KOPT-K1 (cell line): Measurements from ENCODE around the gene AZGP1.
"Not testable (repeated sequence)": the region's sequence is repeated elsewhere in the genome, so short reads cannot be mapped to it uniquely, and the experiment has no call there.

Experiments used
- H3K27ac ChIP-seq: fragments of 200-600 bp; sonication (generic); 2 replicates; pipeline ENCODE4 v1.5.1; 2016; ENCODE audit warnings: antibody characterized with exemption, mild to moderate bottlenecking, low read depth, low read length; ENCODE audit not compliant: poor library complexity, severe bottlenecking
- H3K36me3 ChIP-seq: fragments of 200-600 bp; sonication (generic); 2 replicates; pipeline ENCODE4 v1.5.1; 2017; ENCODE audit warnings: antibody characterized with exemption, mild to moderate bottlenecking, low read length, moderate library complexity; ENCODE audit not compliant: insufficient read depth
- H3K9me3 ChIP-seq: fragments of 200-600 bp; sonication (generic); 2 replicates; pipeline ENCODE4 v1.5.1; 2017; ENCODE audit warnings: antibody characterized with exemption, low read length, mild to moderate bottlenecking; ENCODE audit not compliant: insufficient read depth, poor library complexity, severe bottlenecking

The AZGP1 gene

GRCh38 chr7:99980448-99980872 lies 4.6 kb upstream of the AZGP1 start:
- H3K27ac ChIP-seq, H3K9me3 ChIP-seq, H3K36me3 ChIP-seq: not testable (repeated sequence)

- H3K36me3 ChIP-seq, H3K27ac ChIP-seq, H3K9me3 ChIP-seq: not testable (repeated sequence)
Observed at GRCh38 chr7:99979814-99980225, 4.0 kb upstream of the AZGP1 start.

- H3K9me3 ChIP-seq, result no peaks in the 10 kb centered on the region
- H3K36me3 ChIP-seq, result no peaks in the 10 kb centered on the region
- H3K27ac ChIP-seq, result no peak overlapping the region
Observed at GRCh38 chr7:99976626-99977025, 795 bp upstream of the AZGP1 start.

- Histone ChIP-seq H3K9me3 (no peaks in the 10 kb centered on the region), H3K27ac (no peak overlapping the region), H3K36me3 (no peaks in the 10 kb centered on the region)
Observed at GRCh38 chr7:99974681-99975080, 1.1 kb downstream of the AZGP1 start.

GRCh38 chr7:99973817-99974216 lies 2.0 kb downstream of the AZGP1 start:
- not testable (repeated sequence) for H3K36me3 ChIP-seq, H3K9me3 ChIP-seq, H3K27ac ChIP-seq

- Histone ChIP-seq H3K9me3 (no peaks in the 10 kb centered on the region), H3K27ac (no peak overlapping the region), H3K36me3 (no peaks in the 10 kb centered on the region)
Observed at GRCh38 chr7:99971242-99971641, 4.6 kb downstream of the AZGP1 start.

GRCh38 chr7:99969813-99970212 lies 6.0 kb downstream of the AZGP1 start:
- not testable (repeated sequence) for H3K9me3 ChIP-seq, H3K36me3 ChIP-seq, H3K27ac ChIP-seq

- Histone ChIP-seq H3K27ac (no peak overlapping the region), H3K36me3 (no peaks in the 10 kb centered on the region), H3K9me3 (no peaks in the 10 kb centered on the region)
Observed at GRCh38 chr7:99969298-99969697, 6.5 kb downstream of the AZGP1 start.

GRCh38 chr7:99958564-99959227 lies 17.1 kb downstream of the AZGP1 start:
- Histone ChIP-seq H3K27ac (no peak overlapping the region), H3K9me3 (no peaks in the 10 kb centered on the region), H3K36me3 (no peaks in the 10 kb centered on the region)

- H3K9me3 ChIP-seq, result peaks cover 11% of the 10 kb centered on the region
- H3K27ac ChIP-seq, result no peak overlapping the region
- H3K36me3 ChIP-seq, result no peaks in the 10 kb centered on the region
Observed at GRCh38 chr7:99955247-99955646, 20.6 kb downstream of the AZGP1 start.

- H3K36me3 ChIP-seq, H3K27ac ChIP-seq: not testable (repeated sequence)
- peaks cover 15% of the 10 kb centered on the region for H3K9me3 ChIP-seq
Observed at GRCh38 chr7:99954643-99955042, 21.2 kb downstream of the AZGP1 start.

GRCh38 chr7:99953649-99954048 lies 22.2 kb downstream of the AZGP1 start:
- no peak overlapping the region for H3K27ac ChIP-seq
- H3K36me3 ChIP-seq, result no peaks in the 10 kb centered on the region
- peaks cover 15% of the 10 kb centered on the region for H3K9me3 ChIP-seq

GRCh38 chr7:99952649-99953048 lies 23.2 kb downstream of the AZGP1 start:
- H3K9me3 ChIP-seq, result peaks cover 15% of the 10 kb centered on the region
- not testable (repeated sequence) for H3K27ac ChIP-seq, H3K36me3 ChIP-seq

GRCh38 chr7:99950819-99951218 lies 25.0 kb downstream of the AZGP1 start:
- not testable (repeated sequence) for H3K27ac ChIP-seq, H3K36me3 ChIP-seq
- H3K9me3 ChIP-seq, result peaks cover 15% of the 10 kb centered on the region

GRCh38 chr7:99949645-99950228 lies 26.1 kb downstream of the AZGP1 start:
- H3K36me3 ChIP-seq, result no peaks in the 10 kb centered on the region
- peaks cover 15% of the 10 kb centered on the region for H3K9me3 ChIP-seq
- no peak overlapping the region for H3K27ac ChIP-seq

- no peak overlapping the region for H3K27ac ChIP-seq
- H3K9me3 ChIP-seq, result peaks cover 15% of the 10 kb centered on the region
- no peaks in the 10 kb centered on the region for H3K36me3 ChIP-seq
Observed at GRCh38 chr7:99947608-99948007, 28.2 kb downstream of the AZGP1 start.
